ENCODE data around the gene PPP2R5B.

PPP2R5B gene

GRCh38 chr11:64933935-64934681 is 9.6 kb downstream of the PPP2R5B start:
- Histone ChIP-seq H3K27me3 (ENCODE audit: insufficient read depth, poor library complexity, severe bottlenecking) (no peaks in the 10 kb centered on the region), H3K4me3 (replicated peaks; ENCODE audit: insufficient read depth, low read length) (no peak overlapping the region), H3K27ac (replicated peaks) (no peak overlapping the region)
- TF ChIP-seq GABPA (IDR thresholded peaks at IDR 0.05; ENCODE audit: low read depth) (no peak), CTCF (IDR thresholded peaks at IDR 0.05; ENCODE audit: insufficient read depth, low read length) (no peak)
- TF ChIP-seq, protein P1, sequence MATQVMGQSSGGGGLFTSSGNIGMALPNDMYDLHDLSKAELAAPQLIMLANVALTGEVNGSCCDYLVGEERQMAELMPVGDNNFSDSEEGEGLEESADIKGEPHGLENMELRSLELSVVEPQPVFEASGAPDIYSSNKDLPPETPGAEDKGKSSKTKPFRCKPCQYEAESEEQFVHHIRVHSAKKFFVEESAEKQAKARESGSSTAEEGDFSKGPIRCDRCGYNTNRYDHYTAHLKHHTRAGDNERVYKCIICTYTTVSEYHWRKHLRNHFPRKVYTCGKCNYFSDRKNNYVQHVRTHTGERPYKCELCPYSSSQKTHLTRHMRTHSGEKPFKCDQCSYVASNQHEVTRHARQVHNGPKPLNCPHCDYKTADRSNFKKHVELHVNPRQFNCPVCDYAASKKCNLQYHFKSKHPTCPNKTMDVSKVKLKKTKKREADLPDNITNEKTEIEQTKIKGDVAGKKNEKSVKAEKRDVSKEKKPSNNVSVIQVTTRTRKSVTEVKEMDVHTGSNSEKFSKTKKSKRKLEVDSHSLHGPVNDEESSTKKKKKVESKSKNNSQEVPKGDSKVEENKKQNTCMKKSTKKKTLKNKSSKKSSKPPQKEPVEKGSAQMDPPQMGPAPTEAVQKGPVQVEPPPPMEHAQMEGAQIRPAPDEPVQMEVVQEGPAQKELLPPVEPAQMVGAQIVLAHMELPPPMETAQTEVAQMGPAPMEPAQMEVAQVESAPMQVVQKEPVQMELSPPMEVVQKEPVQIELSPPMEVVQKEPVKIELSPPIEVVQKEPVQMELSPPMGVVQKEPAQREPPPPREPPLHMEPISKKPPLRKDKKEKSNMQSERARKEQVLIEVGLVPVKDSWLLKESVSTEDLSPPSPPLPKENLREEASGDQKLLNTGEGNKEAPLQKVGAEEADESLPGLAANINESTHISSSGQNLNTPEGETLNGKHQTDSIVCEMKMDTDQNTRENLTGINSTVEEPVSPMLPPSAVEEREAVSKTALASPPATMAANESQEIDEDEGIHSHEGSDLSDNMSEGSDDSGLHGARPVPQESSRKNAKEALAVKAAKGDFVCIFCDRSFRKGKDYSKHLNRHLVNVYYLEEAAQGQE (IDR thresholded peaks at IDR 0.05; ENCODE audit: insufficient replicate concordance, low read depth) = no peak
- peak in 1 of 2 experiments; percentile 9 for DNase-seq (ENCODE audit: low read depth in 1 of 2, low spot score in 1 of 2)

- DNase-seq (ENCODE audit: low read depth in 1 of 2, low spot score in 1 of 2) = peak in 1 of 2 experiments; percentile 11
- Histone ChIP-seq H3K27ac (replicated peaks) (no peak overlapping the region), H3K4me3 (replicated peaks; ENCODE audit: insufficient read depth, low read length) (no peak overlapping the region), H3K27me3 (ENCODE audit: insufficient read depth, poor library complexity, severe bottlenecking) (no peaks in the 10 kb centered on the region)
- TF ChIP-seq SPI1 (IDR thresholded peaks at IDR 0.05; ENCODE audit: borderline replicate concordance, low read depth) (no peak), GABPA (IDR thresholded peaks at IDR 0.05; ENCODE audit: low read depth) (no peak), POLR2AphosphoS5 (IDR thresholded peaks at IDR 0.05; ENCODE audit: low read depth) (no peak), CTCF (IDR thresholded peaks at IDR 0.05; ENCODE audit: insufficient read depth, low read length) (no peak)
- TF ChIP-seq, protein P1 (IDR thresholded peaks at IDR 0.05; ENCODE audit: insufficient replicate concordance, low read depth) = no peak
Observed at GRCh38 chr11:64934682-64935358, 10.3 kb downstream of the PPP2R5B start.

DNA sequence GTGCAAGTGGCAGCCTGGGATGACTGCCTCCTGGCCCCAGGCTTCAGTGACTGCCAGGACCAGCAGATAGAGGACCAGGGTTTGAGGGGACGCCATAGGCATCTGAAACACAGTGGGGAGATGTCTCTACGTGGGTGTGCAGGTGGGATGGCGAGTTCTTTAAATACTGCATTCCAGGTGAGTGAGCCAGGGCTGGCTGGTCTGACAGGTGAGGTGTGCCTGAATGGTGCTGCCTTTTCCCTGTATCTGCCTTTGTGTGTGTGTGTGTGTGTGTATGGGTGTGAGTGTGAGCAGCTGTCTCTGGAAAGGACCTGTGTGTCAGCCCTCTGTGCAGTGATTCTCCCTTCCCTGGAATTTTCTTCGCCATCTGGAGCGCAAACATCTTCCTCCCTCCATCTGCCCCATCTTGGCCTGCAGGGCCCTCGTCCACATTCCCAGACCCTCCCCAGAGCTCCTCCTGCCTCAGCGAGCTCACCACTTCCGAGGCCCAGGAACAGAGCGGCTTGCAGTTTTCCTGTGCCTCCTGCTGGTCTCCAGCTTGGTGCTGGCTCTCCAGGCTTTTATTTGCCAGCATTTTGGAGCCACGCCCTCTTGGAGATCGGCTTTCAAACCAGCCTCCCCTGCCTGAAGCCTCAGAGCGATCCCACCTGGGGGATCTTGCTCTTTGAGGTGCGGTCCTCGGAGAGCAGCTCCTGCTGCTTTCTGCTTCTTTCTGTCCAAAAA is 11.0 kb downstream of the PPP2R5B start, which contains the start of gene GPHA2:
Gene GPHA2, minus strand, starts transcription at position 535 of the 723 bp plus-strand sequence. Its CDS starts 433 bp downstream, at position 102.
- no peaks in the 10 kb centered on the region for H3K27me3 ChIP-seq (ENCODE audit: insufficient read depth, poor library complexity, severe bottlenecking)
- no peak within 1 kb of the TSS for H3K4me3 ChIP-seq (replicated peaks; ENCODE audit: insufficient read depth, low read length)
- H3K27ac ChIP-seq (replicated peaks) = no peak within 1 kb of the TSS
- no peak for DNase-seq (ENCODE audit: low read depth in 1 of 2, low spot score in 1 of 2)
- no peak for TF ChIP-seq GABPA (IDR thresholded peaks at IDR 0.05; ENCODE audit: low read depth)
- no peak for TF ChIP-seq POLR2AphosphoS5 (IDR thresholded peaks at IDR 0.05; ENCODE audit: low read depth)
- TF ChIP-seq, protein P1 (IDR thresholded peaks at IDR 0.05; ENCODE audit: insufficient replicate concordance, low read depth) = no peak
- TF ChIP-seq CTCF (IDR thresholded peaks at IDR 0.05; ENCODE audit: insufficient read depth, low read length) = no peak
- TF ChIP-seq SPI1 (IDR thresholded peaks at IDR 0.05; ENCODE audit: borderline replicate concordance, low read depth) = no peak
